OCI-M2 (cell line): ENCODE measurements around the gene TPRX2.
"Not testable (repeated sequence)": the region's sequence is repeated elsewhere in the genome, so short reads cannot be mapped to it uniquely, and the experiment has no call there.

Experiments used
- DNase-seq: peaks from one replicate; lab custom pipeline; 2025; ENCODE audit not compliant: unreplicated experiment; lab: John Stamatoyannopoulos, UW

TPRX2 gene, protein sequence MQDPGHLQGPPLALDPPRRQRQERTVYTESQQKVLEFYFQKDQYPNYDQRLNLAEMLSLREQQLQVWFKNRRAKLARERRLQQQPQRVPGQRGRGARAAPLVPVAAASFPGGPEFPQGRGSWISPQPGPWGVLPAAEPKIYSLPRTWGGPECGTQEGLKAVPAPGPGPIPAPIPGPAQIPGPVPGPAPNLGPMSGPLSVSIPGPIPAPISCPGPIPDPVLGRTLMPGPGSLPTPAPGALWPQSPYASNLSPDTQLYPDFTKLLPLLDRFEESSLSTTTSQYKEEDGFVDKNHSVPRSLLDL

DNA sequence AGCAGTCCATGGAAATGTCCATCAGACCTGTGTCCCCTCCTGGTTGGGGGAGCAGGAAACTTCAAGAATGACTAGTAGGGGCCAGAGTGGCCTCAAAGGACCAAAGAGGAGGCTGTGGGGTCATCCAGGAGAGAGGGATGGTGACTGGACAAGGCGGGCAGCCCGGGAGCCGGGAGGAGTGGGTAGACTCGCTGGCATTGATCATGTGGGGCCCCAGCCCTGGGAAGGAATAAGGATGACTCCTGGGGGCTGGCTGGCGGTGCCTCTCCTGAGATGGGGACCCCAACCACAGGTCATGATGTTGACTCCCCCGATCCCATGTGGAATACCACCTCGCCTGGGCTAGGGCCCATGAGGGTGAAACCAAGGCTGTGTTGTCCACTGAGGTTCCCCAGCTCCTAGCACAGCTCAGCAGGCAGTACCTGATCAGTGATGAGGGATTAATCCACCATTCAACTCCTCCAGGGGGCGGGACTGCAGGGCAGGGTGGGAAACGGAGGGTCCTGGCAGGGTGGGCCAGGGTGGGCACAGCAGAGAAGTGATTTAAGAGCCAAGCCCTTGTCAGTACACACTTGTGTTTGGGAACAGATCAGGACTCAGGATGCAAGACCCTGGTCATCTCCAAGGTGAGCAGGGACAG lies at the start of gene TPRX2:
Gene TPRX2, plus strand, starts transcription at position 590 of the 640 bp plus-strand sequence. Its CDS starts 12 bp downstream, at position 602.
- not testable (repeated sequence) for DNase-seq

DNA sequence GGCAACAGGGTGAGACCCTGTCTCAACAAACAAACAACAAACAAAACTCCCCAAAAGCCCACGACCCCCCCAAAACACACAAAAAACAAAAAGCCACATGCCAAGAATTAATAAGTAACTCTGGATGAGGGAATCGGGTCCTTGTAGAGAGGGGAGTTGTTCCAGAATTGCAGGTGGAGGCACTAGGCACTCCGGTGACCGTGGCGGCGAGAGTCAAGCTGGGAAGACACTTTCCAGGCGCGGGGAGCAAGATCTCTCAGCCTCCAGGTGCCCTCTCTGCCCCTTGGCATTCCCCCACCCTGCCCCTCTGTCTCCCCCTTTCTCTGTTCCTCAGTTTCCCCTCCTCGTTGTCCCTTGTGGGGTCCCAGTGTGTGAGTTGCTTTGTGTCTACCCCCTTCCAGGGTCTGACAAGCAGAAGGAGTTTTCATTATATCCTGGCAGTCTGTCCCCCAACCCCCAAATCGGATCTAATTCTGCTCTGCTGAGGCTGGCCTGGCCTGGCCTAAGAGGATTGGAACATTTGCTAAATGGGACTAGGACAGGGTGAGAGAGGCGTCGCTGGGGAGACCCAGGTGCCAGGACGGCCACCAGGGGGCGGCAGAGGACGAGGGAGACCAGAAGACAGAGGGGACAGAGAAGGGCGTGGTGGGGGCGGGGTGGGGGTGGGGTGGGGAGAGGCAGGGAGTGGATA lies 45.6 kb upstream of the TPRX2 start:
- DNase-seq = peak; percentile 37

DNA sequence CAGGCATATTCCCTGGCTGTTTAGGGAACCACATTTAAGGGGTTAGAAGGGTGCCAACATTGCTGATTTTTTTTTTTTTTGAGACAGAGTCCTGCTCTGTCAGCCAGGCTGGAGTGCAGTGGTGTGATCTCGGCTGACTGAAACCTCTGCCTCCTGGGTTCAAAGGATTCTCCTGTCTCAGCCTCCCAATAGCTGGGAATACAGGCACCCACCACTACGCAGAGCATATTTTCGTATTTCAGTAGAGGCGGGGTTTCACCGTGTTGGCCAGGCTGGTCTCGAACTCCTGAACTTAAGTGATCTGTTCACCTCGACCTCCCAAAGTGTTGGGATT lies 45.1 kb upstream of the TPRX2 start:
- DNase-seq = no peak

DNA sequence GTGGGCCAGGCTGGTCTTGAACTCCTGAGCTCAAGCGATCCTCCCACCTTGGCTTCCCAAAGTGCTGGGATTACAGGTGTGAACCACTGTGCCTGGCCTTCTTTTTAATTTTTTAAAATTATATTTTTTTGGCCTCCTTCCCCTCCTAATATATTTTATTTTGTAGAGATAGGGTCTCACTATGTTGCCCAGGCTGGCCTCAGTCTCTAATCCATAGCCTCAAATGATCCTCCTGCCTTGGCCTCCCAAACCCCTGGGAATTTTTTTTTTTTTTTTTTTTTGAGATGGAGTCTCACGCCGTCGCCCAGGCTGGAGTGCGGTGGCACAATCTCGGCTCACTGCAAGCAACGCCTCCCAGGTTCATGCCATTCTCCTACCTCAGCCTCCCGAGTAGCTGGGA lies 42.8 kb upstream of the TPRX2 start:
- DNase-seq = not testable (repeated sequence)

DNA sequence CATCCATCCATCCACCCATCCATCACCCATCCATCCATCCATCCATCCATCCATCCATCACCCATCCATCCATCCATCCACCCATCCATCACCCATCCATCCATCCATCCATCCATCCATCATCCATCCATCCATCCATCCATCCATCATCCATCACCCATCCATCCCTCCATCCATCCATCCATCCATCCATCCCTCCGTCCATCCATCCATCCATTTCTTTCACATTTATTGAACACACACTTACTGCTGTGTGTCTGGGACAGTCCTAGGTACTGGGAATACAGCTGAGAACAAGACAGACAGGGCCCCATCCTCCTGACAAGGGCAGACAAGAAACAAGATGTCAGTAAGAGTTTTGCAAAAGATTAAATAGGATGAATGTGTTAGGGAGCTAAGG lies 40.8 kb upstream of the TPRX2 start:
- not testable (repeated sequence) for DNase-seq

DNA sequence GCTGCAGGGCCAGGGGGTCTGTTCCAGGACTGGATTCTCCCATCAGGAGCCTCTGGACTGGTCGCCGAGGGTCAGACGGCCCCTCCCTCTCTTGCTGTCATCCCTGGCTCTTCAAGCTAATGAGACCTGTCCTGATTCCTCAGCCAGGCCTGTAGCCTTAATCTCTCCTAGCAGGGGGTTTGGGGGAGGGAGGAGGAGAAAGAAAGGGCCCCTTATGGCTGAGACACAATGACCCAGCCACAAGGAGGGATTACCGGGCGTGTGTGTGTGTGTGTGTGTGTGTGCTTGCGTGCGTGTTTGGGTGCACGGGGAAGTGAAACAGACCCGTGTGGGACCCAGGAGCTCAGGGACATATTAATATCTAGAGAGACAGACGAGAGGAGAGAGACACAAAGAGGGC lies 39.2 kb upstream of the TPRX2 start:
- DNase-seq = no peak

DNA sequence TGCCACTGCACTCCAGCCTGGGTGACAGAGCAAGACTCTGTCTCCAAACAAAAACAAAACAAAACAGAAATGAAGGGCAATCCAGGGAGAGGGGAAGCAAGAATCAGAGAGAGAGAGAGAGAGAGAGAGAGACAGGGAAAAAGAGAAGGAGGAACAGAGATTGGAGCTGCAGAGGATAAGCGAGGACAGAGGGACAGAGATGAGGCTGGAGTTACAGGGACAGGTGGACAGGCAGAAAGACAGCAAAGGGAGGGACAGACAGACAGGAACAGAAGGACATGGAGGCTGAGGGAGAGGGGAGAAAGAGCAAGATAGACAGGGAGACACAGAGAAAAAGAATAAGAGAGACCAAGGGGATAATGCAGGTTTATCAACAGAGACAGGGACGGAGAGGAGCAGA lies 38.6 kb upstream of the TPRX2 start:
- DNase-seq = no peak

DNA sequence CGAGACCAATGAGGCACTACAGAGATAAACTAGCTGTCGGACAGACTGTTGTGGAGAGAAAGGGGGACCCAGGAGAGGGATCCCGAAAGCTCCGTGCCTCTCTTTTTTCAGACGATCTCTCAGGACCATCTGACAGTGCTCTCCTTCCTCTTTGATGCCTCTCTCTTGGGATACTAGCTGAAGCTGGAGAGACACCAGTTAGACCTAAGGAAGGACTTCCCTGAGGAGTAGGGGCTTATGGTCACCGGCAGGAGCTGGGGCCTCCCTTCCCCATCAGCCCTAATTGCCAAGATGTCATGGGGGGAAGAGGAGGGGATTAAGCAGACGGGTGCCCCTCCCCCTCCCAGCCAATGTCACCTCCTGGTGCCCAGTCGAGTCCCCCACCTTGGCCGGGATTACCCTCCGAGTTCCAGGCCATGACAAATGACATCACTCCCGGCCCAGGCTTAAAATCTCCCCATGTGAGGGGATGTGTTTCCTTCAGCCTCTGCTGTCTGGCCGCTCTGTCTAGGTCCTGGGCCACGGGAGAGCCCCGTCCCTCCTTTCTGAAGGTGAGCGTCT lies 37.5 kb upstream of the TPRX2 start, which contains the start of gene CRX:
Gene CRX, plus strand, starts transcription at position 478 of the 561 bp plus-strand sequence. CDS start 12,507 bp downstream, outside the sequence.
- no peak for DNase-seq

DNA sequence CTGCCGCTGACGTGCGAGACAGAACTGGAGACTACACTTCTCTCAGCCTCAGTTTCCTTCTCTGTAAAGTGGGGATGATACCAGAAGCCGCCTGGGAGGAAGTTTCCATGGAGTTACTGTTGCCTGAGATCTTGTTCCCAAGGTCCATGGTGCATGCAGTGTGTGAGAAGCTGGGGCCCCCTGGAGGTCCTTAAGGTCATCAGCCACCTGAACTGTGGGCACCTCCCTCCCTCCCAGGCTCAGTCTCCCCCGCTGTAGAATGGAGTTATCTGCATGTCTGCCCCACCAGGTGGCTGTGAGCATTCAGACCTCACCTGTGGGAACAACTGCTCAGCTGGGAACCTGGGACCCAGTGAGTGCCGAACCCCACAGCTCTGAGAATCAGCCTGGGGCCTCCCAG lies 34.6 kb upstream of the TPRX2 start:
- DNase-seq = no peak

DNA sequence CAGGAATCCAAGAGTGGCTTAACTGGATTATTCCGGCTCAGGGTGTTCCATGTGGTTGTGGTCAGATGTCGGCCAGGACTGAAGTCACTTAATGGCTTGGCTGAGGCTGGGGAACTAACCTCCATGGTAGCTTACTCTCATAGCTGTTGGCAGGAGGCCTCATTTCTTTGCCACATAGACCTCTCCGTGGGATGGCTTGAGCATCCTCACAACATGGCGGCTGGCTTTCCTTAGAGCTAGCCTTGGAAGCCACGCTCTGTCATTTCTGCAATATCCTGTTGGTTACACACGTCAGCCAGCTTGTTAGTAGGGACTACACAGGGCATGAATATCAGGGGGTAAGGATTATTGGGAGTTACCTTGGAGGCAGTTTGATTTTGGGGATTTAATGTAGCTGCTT lies 32.2 kb upstream of the TPRX2 start:
- no peak for DNase-seq

DNA sequence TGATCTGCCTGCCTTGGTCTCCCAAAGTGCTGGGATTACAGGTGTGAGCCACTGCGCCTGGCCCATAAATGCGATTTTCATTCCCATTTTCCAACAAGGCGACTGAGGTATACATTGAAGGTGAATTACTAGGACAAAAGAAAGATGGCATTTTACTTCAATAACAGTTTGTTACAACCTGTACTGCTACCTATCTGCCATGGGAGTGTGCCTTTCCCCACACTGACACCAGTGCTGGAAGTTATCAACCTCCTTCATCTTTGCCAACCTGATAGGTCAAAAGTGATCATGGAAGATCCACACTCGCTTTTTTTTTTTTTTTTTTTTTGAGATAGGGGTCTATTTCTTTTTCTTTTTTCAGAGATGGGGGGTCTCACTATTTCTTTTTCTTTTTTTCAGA lies 26.3 kb upstream of the TPRX2 start:
- DNase-seq = no peak

DNA sequence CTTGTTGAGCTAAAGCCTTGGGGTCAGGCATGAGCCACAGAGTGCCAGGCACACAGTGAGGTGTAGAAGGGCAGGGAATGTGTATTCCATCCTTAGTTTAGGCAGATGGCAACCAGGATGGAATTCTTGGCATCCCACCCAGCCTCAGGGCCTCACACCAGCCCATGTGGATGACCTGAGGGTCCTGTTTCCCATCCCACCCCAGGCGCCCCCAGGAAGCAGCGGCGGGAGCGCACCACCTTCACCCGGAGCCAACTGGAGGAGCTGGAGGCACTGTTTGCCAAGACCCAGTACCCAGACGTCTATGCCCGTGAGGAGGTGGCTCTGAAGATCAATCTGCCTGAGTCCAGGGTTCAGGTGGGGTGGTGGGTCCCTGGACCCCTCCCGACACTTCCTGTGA lies 23.0 kb upstream of the TPRX2 start:
- no peak for DNase-seq

DNA sequence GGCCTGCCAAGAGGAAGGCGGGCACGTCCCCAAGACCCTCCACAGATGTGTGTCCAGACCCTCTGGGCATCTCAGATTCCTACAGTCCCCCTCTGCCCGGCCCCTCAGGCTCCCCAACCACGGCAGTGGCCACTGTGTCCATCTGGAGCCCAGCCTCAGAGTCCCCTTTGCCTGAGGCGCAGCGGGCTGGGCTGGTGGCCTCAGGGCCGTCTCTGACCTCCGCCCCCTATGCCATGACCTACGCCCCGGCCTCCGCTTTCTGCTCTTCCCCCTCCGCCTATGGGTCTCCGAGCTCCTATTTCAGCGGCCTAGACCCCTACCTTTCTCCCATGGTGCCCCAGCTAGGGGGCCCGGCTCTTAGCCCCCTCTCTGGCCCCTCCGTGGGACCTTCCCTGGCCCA lies 19.6 kb upstream of the TPRX2 start:
- no peak for DNase-seq

DNA sequence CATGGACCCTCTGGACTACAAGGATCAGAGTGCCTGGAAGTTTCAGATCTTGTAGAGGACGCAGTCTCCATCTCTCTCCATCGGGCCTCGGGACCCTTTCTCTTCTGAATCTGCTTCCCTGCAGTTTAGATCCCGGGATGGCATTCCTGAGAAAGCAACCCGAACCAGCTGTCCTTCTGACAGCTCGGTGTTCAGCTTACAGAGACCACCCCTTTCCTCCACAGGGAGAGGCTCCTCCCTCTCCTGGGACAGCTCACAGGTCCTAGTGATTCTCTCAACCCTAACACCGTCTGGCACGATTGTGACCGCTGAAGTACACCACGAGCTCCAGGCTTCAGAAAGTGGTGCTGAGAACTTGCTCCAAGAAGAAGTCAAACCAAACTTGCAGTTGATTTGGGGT lies 19.1 kb upstream of the TPRX2 start:
- DNase-seq = no peak

DNA sequence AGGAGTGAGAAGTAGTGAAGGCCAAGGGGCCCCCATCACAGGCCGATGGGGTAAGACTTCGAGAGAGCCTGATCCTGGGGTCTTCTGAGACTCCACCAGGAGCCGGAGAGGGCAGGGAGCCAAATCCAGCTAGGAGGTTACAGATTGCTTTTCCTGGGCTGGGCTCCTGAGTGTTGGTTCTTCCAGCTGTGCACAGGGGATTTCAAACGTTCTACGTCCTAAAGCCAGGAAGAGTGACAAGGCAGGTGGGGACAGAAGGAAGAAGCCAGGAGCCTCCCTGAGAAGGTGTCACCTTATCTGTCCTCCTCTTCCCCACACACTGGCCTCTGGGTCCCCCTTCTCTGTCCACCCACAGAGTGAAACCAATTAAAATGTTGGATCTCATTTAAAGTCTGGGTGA lies 16.1 kb upstream of the TPRX2 start:
- DNase-seq = no peak

DNA sequence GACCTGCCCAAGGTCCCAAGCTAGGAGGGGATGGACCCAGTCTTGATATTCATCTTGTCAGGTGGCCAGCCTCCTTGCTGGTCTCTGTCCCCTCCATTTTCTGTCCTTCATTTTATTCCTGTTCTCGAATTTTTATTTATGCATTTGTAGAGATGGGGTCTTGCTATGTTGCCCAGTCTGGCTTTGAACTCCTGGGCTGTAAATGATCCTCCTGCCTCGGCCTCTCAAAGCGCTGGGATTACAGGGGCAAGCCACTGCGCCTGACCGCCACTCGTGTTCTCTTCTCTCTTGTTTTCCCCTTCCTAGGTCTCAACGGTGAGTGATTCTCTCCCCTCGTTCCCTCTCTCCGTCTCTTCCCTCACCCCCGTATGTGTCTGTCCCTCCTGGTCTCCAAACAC lies 10.6 kb upstream of the TPRX2 start:
- DNase-seq = no peak

DNA sequence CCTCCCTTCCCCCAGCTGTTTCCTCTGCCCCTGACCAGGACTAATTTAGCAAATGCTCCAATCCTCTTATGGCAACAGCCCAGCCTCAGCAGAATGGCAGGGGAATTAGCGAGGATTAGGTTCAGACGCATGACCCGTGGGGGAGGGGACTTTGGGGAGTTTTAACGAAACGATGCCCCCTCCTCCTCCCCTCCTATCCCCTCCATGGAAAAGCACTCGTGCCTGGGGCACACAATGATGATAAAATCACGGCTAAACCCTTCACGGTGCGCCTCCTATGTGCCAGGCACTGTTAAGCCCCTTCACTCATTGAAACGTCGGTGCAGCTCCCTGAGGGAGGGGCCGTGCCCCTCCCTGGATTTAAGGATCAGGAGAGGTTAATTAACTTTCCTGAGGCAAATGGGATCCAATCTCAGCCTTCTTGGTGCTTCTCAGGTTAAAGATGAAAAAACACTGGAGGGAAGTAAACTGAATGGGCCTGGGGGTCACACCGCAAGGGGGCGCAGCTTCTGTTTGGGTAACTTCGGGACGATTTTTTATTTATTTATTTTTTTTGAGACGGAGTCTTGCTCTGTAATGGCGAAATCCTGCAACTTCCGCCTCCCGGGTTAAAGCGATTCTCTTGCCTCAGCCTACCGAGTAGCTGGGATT lies 10.1 kb upstream of the TPRX2 start:
- DNase-seq = no peak

DNA sequence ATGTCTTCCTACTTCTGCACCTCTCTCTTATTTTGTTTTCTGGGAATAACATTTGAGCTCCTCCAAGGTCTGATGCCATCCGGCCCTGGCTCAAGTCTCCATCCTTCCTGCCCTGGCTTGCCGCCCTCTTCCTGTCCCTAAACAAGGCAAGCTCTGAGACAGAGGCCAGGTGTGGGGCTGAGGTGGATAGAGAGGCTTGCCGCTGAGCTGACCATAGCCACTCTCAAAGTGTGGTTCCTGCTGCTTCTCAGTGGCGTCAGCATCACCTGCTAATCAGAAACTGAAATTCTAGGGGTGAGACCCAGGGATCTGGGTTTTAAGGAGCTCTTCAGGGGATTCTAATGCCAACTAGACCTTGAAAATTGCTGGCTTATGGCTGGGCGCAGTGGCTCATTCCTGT lies 6.0 kb upstream of the TPRX2 start:
- no peak for DNase-seq

DNA sequence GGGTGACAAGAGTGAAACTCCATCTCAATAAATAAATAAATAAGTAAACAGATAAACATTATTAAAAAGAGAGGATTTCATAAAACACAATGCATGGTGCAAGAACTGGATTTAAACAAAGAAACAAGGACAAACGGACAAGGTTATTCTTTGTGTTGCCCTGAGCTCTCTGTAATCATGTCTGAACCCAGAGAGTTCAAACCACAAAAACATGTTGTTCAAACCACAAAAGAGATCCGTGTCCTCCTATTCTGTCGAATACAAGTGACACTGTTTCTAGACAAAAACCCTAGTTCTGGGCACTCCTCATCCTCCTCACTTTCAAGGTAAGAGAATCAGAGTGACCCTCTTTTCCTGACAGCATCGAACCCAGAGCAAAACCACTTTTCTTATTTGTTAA lies 4.6 kb upstream of the TPRX2 start:
- no peak for DNase-seq

DNA sequence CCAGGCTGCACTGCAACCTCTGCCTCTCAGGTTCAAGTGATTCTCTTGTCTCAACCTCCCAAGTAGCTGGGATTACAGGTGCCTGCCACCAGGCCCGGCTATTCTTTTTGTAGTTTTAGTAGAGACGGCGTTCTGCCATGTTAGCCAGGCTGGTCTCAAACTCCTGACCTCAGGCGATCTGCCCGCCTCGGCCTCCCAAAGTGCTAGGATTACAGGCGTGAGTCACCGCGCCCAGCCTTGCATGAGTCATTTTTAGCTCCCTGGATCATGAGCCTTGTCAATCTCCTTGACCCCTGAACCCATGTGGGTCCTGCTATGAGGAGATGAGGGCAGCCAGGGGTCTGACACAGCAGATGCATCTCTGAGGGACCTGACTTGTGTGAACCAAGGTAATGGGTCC lies 804 bp upstream of the TPRX2 start:
- DNase-seq = not testable (repeated sequence)

DNA sequence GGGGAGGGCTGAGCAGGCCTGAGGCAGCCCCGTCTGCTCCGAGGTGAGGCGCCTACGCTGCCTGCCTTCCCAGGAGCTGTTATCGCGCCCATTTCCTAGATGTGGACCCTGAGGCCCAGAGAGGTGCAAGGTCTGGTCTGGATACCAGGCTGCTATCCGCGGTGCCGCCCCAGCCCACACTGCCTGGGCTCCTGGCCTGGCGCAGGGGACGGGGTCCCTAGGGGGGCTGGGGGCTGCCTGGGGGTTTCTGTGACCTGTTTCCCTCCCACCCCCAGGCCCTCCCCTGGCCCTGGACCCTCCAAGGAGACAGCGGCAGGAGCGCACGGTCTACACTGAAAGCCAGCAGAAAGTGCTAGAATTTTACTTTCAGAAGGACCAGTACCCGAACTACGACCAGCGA lies 803 bp downstream of the TPRX2 start:
- not testable (repeated sequence) for DNase-seq
